Body of pancreas (tissue), 4 donors: ENCODE measurements around the gene ELAC2.

ENCODE experiments used
- CTCF ChIP-seq, 7 experiments: fragments of 450-650 bp in 4 of 7; fragments of 200-600 bp in 3 of 7; sonication (generic) in 3 of 7; IDR thresholded peaks; one replicate each; pipeline ENCODE4 v1.5.1; 2016 to 2019; ENCODE audit warnings: antibody characterized with exemption in 7 of 7
- POLR2A ChIP-seq, 3 donors: fragments of 450-650 bp; IDR thresholded peaks; one replicate each; pipeline ENCODE4 v1.6.1; 2016; ENCODE audit warnings: antibody characterized with exemption in 3 of 3, mild to moderate bottlenecking in 2 of 3

GRCh38 chr17:12998461-12998860, 19.4 kb downstream of the ELAC2 start:
- no peak for TF ChIP-seq CTCF (IDR thresholded peaks at IDR 0.05)
- no peak for TF ChIP-seq POLR2A (IDR thresholded peaks at IDR 0.05)
